AG04450 (cell line): ENCODE data around the gene HAUS2. TPM values are rescaled to one million over a fixed set of nuclear protein-coding genes. Genes with fewer than 3 reads are reported as not detected.

Source experiments
- CTCF ChIA-PET: fragments of 300-600, 350-600 bp; formaldehyde crosslinking; extraction: SDS; loops from one replicate; lab custom pipeline; 2022; ENCODE audit warnings: antibody characterized with exemption, inconsistent platforms; lab: Charles Lee
- POLR2A ChIA-PET: fragments of 350-600 bp; formaldehyde crosslinking; extraction: SDS; loops from one replicate; lab custom pipeline; 2021; ENCODE audit warnings: antibody characterized with exemption, inconsistent platforms; lab: Yijun Ruan, JAX
- DNase-seq: peaks from one replicate; pipeline ENCODE4 v3.0.0-alpha.2; 2011; ENCODE audit warnings: low read depth, low spot score
- H3K27ac ChIP-seq: one replicate; pipeline ENCODE4 v1.5.1; 2012; ENCODE audit warnings: low read depth, low read length, control low read depth
- H3K27me3 ChIP-seq: one replicate; pipeline ENCODE4 v1.6.0; 2012; ENCODE audit warnings: low read length; ENCODE audit not compliant: control insufficient read depth, insufficient read depth
- H3K4me3 ChIP-seq: 2 replicates; pipeline ENCODE4 v1.5.1; 2011; ENCODE audit warnings: mild to moderate bottlenecking, low read depth, low read length, control low read depth
- H3K9me3 ChIP-seq: 2 replicates; pipeline ENCODE4 v1.5.1; 2012; ENCODE audit warnings: low read length; ENCODE audit not compliant: control insufficient read depth, insufficient read depth
- polyA plus RNA-seq: library from polyadenylated mRNA; depleted of rRNA; stranded (reverse); fragments of >200 nt; gene quantifications from 2 replicates; pipeline ENCODE4 v1.2.3, GENCODE V29; 2011; rRNA removed
- TF ChIP-seq, protein P1 (sequence below): IDR thresholded peaks from 2 replicates; pipeline ENCODE4 v1.5.1; 2011; ENCODE audit warnings: low read depth, low read length, control low read depth, inconsistent platforms

HAUS2 gene
- polyA plus RNA-seq, 1 experiment, result 30.6 TPM

DNA sequence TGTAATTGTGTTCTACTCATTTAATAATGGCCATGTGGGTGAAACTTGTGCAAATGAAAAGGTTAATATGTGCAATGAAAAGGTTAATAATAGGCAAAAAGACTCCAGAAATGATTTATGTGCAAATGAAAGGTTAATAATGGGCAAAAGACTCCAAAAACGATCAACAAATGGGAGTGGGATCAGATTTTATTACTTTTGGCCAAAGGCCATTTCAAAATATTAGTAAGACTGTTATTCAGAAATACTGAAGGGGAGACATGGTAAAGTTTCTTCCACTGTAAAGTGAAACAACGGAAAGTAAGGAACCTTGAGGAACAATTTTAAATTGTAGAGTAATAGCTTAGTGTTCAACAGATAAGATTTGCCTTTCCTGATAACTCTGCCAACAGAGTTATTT is 67.5 kb downstream of the HAUS2 start:
- Histone ChIP-seq H3K27me3 (no peaks in the 10 kb centered on the region), H3K4me3 (no peak overlapping the region), H3K27ac (no peak overlapping the region), H3K9me3 (no peaks in the 10 kb centered on the region)
- DNase-seq, result no peak
- POLR2A ChIA-PET, result no interaction called here
- TF ChIP-seq, protein P1, sequence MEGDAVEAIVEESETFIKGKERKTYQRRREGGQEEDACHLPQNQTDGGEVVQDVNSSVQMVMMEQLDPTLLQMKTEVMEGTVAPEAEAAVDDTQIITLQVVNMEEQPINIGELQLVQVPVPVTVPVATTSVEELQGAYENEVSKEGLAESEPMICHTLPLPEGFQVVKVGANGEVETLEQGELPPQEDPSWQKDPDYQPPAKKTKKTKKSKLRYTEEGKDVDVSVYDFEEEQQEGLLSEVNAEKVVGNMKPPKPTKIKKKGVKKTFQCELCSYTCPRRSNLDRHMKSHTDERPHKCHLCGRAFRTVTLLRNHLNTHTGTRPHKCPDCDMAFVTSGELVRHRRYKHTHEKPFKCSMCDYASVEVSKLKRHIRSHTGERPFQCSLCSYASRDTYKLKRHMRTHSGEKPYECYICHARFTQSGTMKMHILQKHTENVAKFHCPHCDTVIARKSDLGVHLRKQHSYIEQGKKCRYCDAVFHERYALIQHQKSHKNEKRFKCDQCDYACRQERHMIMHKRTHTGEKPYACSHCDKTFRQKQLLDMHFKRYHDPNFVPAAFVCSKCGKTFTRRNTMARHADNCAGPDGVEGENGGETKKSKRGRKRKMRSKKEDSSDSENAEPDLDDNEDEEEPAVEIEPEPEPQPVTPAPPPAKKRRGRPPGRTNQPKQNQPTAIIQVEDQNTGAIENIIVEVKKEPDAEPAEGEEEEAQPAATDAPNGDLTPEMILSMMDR, result no peak
- CTCF ChIA-PET, result no interaction called here

Other genes starting within 250 kb of the HAUS2 start
- gene CAPN3, start 189.3 kb upstream of the HAUS2 start, polyA plus RNA-seq, result 1.1 and 1.2 TPM in 2 replicates
- 60.8 and 67.4 TPM in 2 replicates for gene ZNF106, start 57.7 kb upstream of the HAUS2 start, polyA plus RNA-seq
- 65.9 and 83.7 TPM in 2 replicates for gene SNAP23, start 53.2 kb upstream of the HAUS2 start, polyA plus RNA-seq
- gene LRRC57, start within 50 bp of the HAUS2 start, polyA plus RNA-seq, result 18.2 and 18.3 TPM in 2 replicates
- gene STARD9, start 26.8 kb downstream of the HAUS2 start, polyA plus RNA-seq, result 2.2 and 3.0 TPM in 2 replicates
- 3.9 and 4.4 TPM in 2 replicates for gene CDAN1, start 188.3 kb downstream of the HAUS2 start, polyA plus RNA-seq